ENCODE data around the gene BANP. TPM values are rescaled to one million over a fixed set of nuclear protein-coding genes. Genes with fewer than 3 reads are reported as not detected.

BANP gene
- total and polyA plus RNA-seq, 2 of the 8 experiments (the other 6 are each of a cell fraction or from before 2014, with no cell fraction given), result 25.8 to 39.8 TPM

DNA sequence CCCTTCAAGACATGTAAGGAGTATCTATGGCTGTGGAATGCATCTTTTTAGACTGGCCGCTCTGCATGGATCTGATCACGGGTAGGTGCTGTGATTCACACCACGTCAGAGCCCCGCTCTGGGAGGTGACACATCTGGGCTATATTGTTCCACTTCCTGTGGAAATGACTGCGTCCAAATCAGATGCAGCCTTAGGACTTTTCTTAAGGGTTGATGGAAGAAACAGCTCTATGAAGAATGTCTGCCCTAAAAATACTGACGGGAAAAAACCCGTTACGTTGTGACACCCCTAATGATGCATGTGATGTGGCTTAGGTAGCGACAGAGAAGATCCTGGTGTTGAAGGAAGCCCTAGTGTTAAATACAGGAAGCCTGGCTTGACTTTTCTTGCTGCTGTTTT is 12.2 kb downstream of the BANP start:
- no peak overlapping the region for H4K8ac ChIP-seq (ENCODE audit: extremely low read depth, insufficient read depth, low read length)

More for the DNA sequence above, 12.2 kb downstream of the BANP start:
- WGBS, 2 experiments (ENCODE audit: extremely low coverage in 1 of 2, insufficient coverage in 1 of 2, insufficient read length in 1 of 2, insufficient replicate concordance in 2 of 2, low coverage in 1 of 2, low lambda C conversion rate in 2 of 2, missing lambda C conversion rate in 1 of 2), result 90% methylated on average over 9 of the region's 9 CpGs; no CpG with 5 or more reads in 1 of the 2 experiments
- Histone ChIP-seq H3K4ac (replicated peaks; ENCODE audit: insufficient read length, low read depth, low read length) (no peak overlapping the region), H3K4me3 (ENCODE audit: extremely low read depth in 1 of 4, insufficient read depth in 2 of 4, low read depth in 3 of 4, low read length in 4 of 4) (no peak overlapping the region), H2AFZ (ENCODE audit: low read length) (no peak overlapping the region), H4K20me1 (replicated peaks in 1 of 2; ENCODE audit: control insufficient read depth in 1 of 2, insufficient read depth in 2 of 2, low read length in 2 of 2) (peaks cover 3 to 19% of the 10 kb centered on the region in 2 experiments), H2BK120ac (replicated peaks; ENCODE audit: low read depth, low read length) (no peak overlapping the region), H3K14ac (ENCODE audit: insufficient read length) (no peak overlapping the region), H2BK15ac (ENCODE audit: low read length) (no peak overlapping the region), H3K23me2 (ENCODE audit: low read depth, low read length) (no peaks in the 10 kb centered on the region), H2BK5ac (ENCODE audit: low read depth, low read length) (no peak overlapping the region), H3K9ac (replicated peaks in 1 of 4; ENCODE audit: extremely low read depth in 1 of 4, low read depth in 3 of 4, low read length in 3 of 4) (no peak overlapping the region), H2BK20ac (ENCODE audit: low read length) (no peak overlapping the region), H3K27ac (ENCODE audit: low read depth, low read length) (no peak overlapping the region), H3K36me3 (ENCODE audit: control insufficient read depth in 2 of 4, insufficient read depth in 4 of 4, low read length in 3 of 4) (peaks cover 0 to 2% (median 0%) of the 10 kb centered on the region in 4 experiments; a peak in 1 of 8 replicates), H3K18ac (ENCODE audit: extremely low read depth, low read length) (no peak overlapping the region), H2AK5ac (ENCODE audit: low read depth, low read length) (no peak overlapping the region), H3K27me3 (replicated peaks in 1 of 4; ENCODE audit: control insufficient read depth in 3 of 4, extremely low read depth in 1 of 4, insufficient read depth in 3 of 4, low read length in 3 of 4) (no peaks in the 10 kb centered on the region), H4K5ac (ENCODE audit: insufficient read length, low read depth, low read length) (no peak overlapping the region), H3K4me2 (ENCODE audit: insufficient read depth in 1 of 2, low read depth in 2 of 2, low read length in 2 of 2) (no peak overlapping the region), H3K4me1 (replicated peaks in 1 of 4; ENCODE audit: control insufficient read depth in 3 of 4, insufficient read depth in 4 of 4, low read length in 3 of 4) (peaks cover 0 to 13% (median 2%) of the 10 kb centered on the region in 4 experiments; a peak in 2 of 7 replicates), H3K56ac (replicated peaks; ENCODE audit: insufficient read length, low read depth, low read length) (no peak overlapping the region), H3K23ac (ENCODE audit: insufficient read length) (no peak overlapping the region), H3K79me2 (ENCODE audit: control insufficient read depth in 1 of 2, insufficient read depth in 2 of 2, low read length in 2 of 2) (peaks cover 0 to 90% of the 10 kb centered on the region in 2 experiments), H3K9me3 (ENCODE audit: insufficient read depth in 2 of 2, low read depth in 1 of 2, low read length in 1 of 2) (no peaks in the 10 kb centered on the region), H2BK12ac (ENCODE audit: low read depth, low read length) (no peak overlapping the region), H4K91ac (replicated peaks; ENCODE audit: insufficient read length, low read length) (no peak overlapping the region), H3K79me1 (ENCODE audit: low read depth, low read length) (peaks cover 10% of the 10 kb centered on the region)
- TF ChIP-seq HDAC2 (IDR thresholded peaks at IDR 0.05; ENCODE audit: borderline replicate concordance in 1 of 2, low read depth in 2 of 2, low read length in 2 of 2), result no peak
- TF ChIP-seq, protein P1, sequence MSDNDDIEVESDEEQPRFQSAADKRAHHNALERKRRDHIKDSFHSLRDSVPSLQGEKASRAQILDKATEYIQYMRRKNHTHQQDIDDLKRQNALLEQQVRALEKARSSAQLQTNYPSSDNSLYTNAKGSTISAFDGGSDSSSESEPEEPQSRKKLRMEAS (IDR thresholded peaks at IDR 0.05), result no peak
- no peak for TF ChIP-seq SP4 (IDR thresholded peaks at IDR 0.05; ENCODE audit: low read length)
- TF ChIP-seq CTBP2 (IDR thresholded peaks at IDR 0.05; ENCODE audit: borderline replicate concordance, insufficient read depth, insufficient read length, low read length), result no peak
- TF ChIP-seq EP300 (IDR thresholded peaks at IDR 0.05; ENCODE audit: borderline replicate concordance in 1 of 2, low read depth in 2 of 2, low read length in 2 of 2), result no peak
- FAIRE-seq (no peak), DNase-seq (ENCODE audit: low read depth in 1 of 2, low spot score in 2 of 2) (no peak)
- ChIA-PET POLR2A (ENCODE audit: partially characterized antibody) (interaction anchor here (7.1 kb wide), 1 partner anchor 10 kb away, joined by 40 read pairs; the partner anchor contains the start of gene BANP), CTCF (ENCODE audit: partially characterized antibody) (no interaction called here)
